CD14-positive monocyte (primary cell): ENCODE results near the gene PRKCA. TPM values are rescaled to one million over a fixed set of nuclear protein-coding genes. Genes with fewer than 3 reads are reported as not detected.

Experiments used
- DNase-seq, 3 donors: peaks; one replicate each; pipeline ENCODE4 v3.0.0-alpha.2; 2011 to 2022
- H2AFZ ChIP-seq: 2 replicates; pipeline ENCODE4 v1.6.0; 2012; ENCODE audit warnings: mild to moderate bottlenecking, low read depth, low read length, inconsistent platforms; ENCODE audit not compliant: insufficient read depth, poor library complexity, severe bottlenecking
- H3K27ac ChIP-seq, 2 donors: 1 replicate in 1 of 2; 2 replicates in 1 of 2; pipeline ENCODE4 v1.5.1; 2012 to 2013; ENCODE audit warnings: low read length in 2 of 2, control low read depth in 1 of 2, inconsistent platforms in 1 of 2, low read depth in 1 of 2, mild to moderate bottlenecking in 1 of 2
- H3K27me3 ChIP-seq, 2 donors: one replicate each; pipeline versions ENCODE4 v1.6.0 to v1.6.1; 2011 to 2013; ENCODE audit warnings: low read length in 2 of 2; ENCODE audit not compliant: control insufficient read depth in 2 of 2, insufficient read depth in 2 of 2
- H3K36me3 ChIP-seq, 2 donors: replicated peaks in 1 of 2; 1 replicate in 1 of 2; 2 replicates in 1 of 2; pipeline versions ENCODE4 v1.5.1 to v1.6.1; 2012 to 2013; ENCODE audit warnings: low read length in 2 of 2, control low read depth in 1 of 2, inconsistent platforms in 1 of 2, mild to moderate bottlenecking in 1 of 2; ENCODE audit not compliant: insufficient read depth in 2 of 2, control insufficient read depth in 1 of 2
- H3K4me1 ChIP-seq, 2 donors: 1 replicate in 1 of 2; 2 replicates in 1 of 2; pipeline versions ENCODE4 v1.5.1 to v1.6.1; 2012 to 2013; ENCODE audit warnings: low read length in 2 of 2, control low read depth in 1 of 2, inconsistent platforms in 1 of 2, mild to moderate bottlenecking in 1 of 2, moderate library complexity in 1 of 2; ENCODE audit not compliant: insufficient read depth in 2 of 2, control insufficient read depth in 1 of 2
- H3K4me2 ChIP-seq: replicated peaks from 2 replicates; pipeline ENCODE3; 2012; ENCODE audit warnings: low read length, moderate library complexity, mild to moderate bottlenecking; ENCODE audit not compliant: poor library complexity, severe bottlenecking; ENCODE audit errors: extremely low read depth
- H3K4me3 ChIP-seq, 3 experiments: fragments of 200-600 bp in 1 of 3; sonication (generic) in 1 of 3; replicated peaks in 1 of 3; 1 replicate in 2 of 3; 2 replicates in 1 of 3; pipeline ENCODE4 v1.5.1; 2011 to 2013; ENCODE audit warnings: low read length in 3 of 3, mild to moderate bottlenecking in 3 of 3, control low read depth in 2 of 3, low read depth in 2 of 3, inconsistent platforms in 1 of 3, moderate library complexity in 1 of 3
- H3K79me2 ChIP-seq: 2 replicates; pipeline ENCODE4 v1.6.0; 2012; ENCODE audit warnings: mild to moderate bottlenecking, control low read depth, inconsistent platforms, low read length, moderate library complexity; ENCODE audit not compliant: insufficient read depth
- H3K9ac ChIP-seq: 2 replicates; pipeline ENCODE4 v1.6.0; 2017; ENCODE audit warnings: low read length, mild to moderate bottlenecking; ENCODE audit not compliant: insufficient read depth, poor library complexity, severe bottlenecking
- H3K9me3 ChIP-seq, 2 donors: replicated peaks in 1 of 2; 1 replicate in 1 of 2; 2 replicates in 1 of 2; pipeline versions ENCODE4 v1.5.1 to v1.6.1; 2012 to 2013; ENCODE audit warnings: low read length in 2 of 2, control low read depth in 1 of 2; ENCODE audit not compliant: control insufficient read depth in 1 of 2, insufficient read depth in 1 of 2
- H4K20me1 ChIP-seq: 2 replicates; pipeline ENCODE4 v1.6.0; 2012; ENCODE audit warnings: mild to moderate bottlenecking, low read length, control low read depth, moderate library complexity; ENCODE audit not compliant: insufficient read depth
- H3K27ac Mint-ChIP-seq, 7 donors: one replicate each; pipeline ENCODE4 v1.8.0; 2020; ENCODE audit warnings: mild to moderate bottlenecking in 7 of 7, mixed read lengths in 7 of 7, moderate library complexity in 6 of 7, inconsistent platforms in 2 of 7
- H3K27me3 Mint-ChIP-seq, 3 donors: one replicate each; pipeline ENCODE4 v1.8.0; 2021 to 2022; ENCODE audit warnings: low read depth in 3 of 3, mild to moderate bottlenecking in 3 of 3, mixed read lengths in 3 of 3, moderate library complexity in 3 of 3, inconsistent platforms in 1 of 3
- H3K36me3 Mint-ChIP-seq, 2 donors: one replicate each; pipeline ENCODE4 v1.8.0; 2020; ENCODE audit warnings: mixed read lengths in 2 of 2, inconsistent platforms in 1 of 2, mild to moderate bottlenecking in 1 of 2
- H3K4me1 Mint-ChIP-seq: one replicate; pipeline ENCODE4 v1.8.0; 2020; ENCODE audit warnings: mild to moderate bottlenecking, mixed read lengths
- H3K4me3 Mint-ChIP-seq, 2 donors: one replicate each; pipeline ENCODE4 v1.8.0; 2020; ENCODE audit warnings: mild to moderate bottlenecking in 2 of 2, mixed read lengths in 2 of 2, moderate library complexity in 1 of 2
- H3K9me3 Mint-ChIP-seq, 7 donors: one replicate each; pipeline ENCODE4 v1.8.0; 2020 to 2022; ENCODE audit warnings: mixed read lengths in 7 of 7, mild to moderate bottlenecking in 6 of 7, moderate library complexity in 6 of 7, inconsistent platforms in 2 of 7
- WGBS: methylation state at CpG from one replicate; pipeline ENCODE4 v1.1.5; 2013; ENCODE audit warnings: missing lambda C conversion rate; ENCODE audit not compliant: insufficient coverage; 5-methylcytosine and 5-hydroxymethylcytosine counted together
- intact Hi-C, 2 donors: fragments of 100-400 bp; cut with micrococcal nuclease; formaldehyde crosslinking; loops; one replicate each; pipeline versions ENCODE4 v1.15.0 to v1.15.1; 2023
- polyA plus RNA-seq, 3 donors: library from polyadenylated mRNA; depleted of rRNA in 1 of 3; unstranded in 2 of 3; stranded (reverse) in 1 of 3; fragments of 300-500 nt in 2 of 3; fragments of >200 nt in 1 of 3; fragmentation: Illumina TruSeq in 2 of 3; gene quantifications; 1 replicate in 2 of 3; 2 replicates in 1 of 3; pipeline ENCODE4 v1.2.3, GENCODE V29; 2012 to 2021
- TF ChIP-seq, protein P1 (sequence below): fragments of 200-600 bp; IDR thresholded peaks from one replicate; pipeline ENCODE4 v1.8.0; 2022; ENCODE audit warnings: antibody characterized with exemption, mild to moderate bottlenecking

Gene PRKCA
- polyA plus RNA-seq, 3 donors: 0.22 to 7.1 (median 0.30) TPM

DNA sequence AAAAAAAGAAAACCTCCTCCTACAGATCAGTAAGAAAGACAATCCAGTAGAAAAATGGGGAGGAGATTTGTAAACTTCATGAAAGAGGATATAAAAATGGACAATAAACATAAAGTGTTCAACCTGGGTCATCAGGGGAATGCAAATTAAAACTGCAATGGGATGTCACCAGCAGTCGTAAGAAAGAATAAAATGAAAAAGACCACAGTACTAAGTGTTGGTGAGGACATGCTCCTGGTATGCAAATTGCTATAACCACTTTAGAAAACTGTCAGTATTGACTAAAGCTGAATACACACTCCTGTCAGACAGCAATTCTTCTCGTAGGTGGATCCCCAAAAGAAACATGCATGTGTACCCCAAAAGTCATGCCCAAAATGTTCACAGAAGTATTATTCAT, 267.2 kb downstream of the PRKCA start:
- DNase-seq: no peak
- H3K4me2 ChIP-seq: no peak overlapping the region
- H3K4me1 Mint-ChIP-seq: peaks cover 8% of the 10 kb centered on the region
- no CpG with 5 or more reads among the region's 2 CpGs for WGBS
- peak overlapping the region in 1 of 7 donors; percentile 6 for H3K27ac Mint-ChIP-seq
- peaks cover 0 to 7% (median 0%) of the 10 kb centered on the region in 7 donors for H3K9me3 Mint-ChIP-seq
- intact Hi-C loops: loop anchor here in 1 of 2 donors (5.0 kb wide), 1 partner anchor 367 kb away; no protein-coding TSS in a partner anchor
- H3K36me3 ChIP-seq: no peaks in the 10 kb centered on the region
- H3K27me3 Mint-ChIP-seq: peaks cover 1% of the 10 kb centered on the region in 3 donors
- H3K27me3 ChIP-seq: no peaks in the 10 kb centered on the region
- H3K4me1 ChIP-seq: no peaks in the 10 kb centered on the region
- H3K4me3 Mint-ChIP-seq: no peak overlapping the region
- H2AFZ ChIP-seq: no peak overlapping the region
- TF ChIP-seq, protein P1, sequence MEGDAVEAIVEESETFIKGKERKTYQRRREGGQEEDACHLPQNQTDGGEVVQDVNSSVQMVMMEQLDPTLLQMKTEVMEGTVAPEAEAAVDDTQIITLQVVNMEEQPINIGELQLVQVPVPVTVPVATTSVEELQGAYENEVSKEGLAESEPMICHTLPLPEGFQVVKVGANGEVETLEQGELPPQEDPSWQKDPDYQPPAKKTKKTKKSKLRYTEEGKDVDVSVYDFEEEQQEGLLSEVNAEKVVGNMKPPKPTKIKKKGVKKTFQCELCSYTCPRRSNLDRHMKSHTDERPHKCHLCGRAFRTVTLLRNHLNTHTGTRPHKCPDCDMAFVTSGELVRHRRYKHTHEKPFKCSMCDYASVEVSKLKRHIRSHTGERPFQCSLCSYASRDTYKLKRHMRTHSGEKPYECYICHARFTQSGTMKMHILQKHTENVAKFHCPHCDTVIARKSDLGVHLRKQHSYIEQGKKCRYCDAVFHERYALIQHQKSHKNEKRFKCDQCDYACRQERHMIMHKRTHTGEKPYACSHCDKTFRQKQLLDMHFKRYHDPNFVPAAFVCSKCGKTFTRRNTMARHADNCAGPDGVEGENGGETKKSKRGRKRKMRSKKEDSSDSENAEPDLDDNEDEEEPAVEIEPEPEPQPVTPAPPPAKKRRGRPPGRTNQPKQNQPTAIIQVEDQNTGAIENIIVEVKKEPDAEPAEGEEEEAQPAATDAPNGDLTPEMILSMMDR: no peak
- H3K9ac ChIP-seq: no peak overlapping the region
- no peaks in the 10 kb centered on the region for H3K9me3 ChIP-seq
- H3K36me3 Mint-ChIP-seq: peaks cover 0 to 4% of the 10 kb centered on the region in 2 donors
- no peaks in the 10 kb centered on the region for H4K20me1 ChIP-seq
- no peaks in the 10 kb centered on the region for H3K79me2 ChIP-seq
- no peak overlapping the region for H3K27ac ChIP-seq
- H3K4me3 ChIP-seq: no peak overlapping the region

DNA sequence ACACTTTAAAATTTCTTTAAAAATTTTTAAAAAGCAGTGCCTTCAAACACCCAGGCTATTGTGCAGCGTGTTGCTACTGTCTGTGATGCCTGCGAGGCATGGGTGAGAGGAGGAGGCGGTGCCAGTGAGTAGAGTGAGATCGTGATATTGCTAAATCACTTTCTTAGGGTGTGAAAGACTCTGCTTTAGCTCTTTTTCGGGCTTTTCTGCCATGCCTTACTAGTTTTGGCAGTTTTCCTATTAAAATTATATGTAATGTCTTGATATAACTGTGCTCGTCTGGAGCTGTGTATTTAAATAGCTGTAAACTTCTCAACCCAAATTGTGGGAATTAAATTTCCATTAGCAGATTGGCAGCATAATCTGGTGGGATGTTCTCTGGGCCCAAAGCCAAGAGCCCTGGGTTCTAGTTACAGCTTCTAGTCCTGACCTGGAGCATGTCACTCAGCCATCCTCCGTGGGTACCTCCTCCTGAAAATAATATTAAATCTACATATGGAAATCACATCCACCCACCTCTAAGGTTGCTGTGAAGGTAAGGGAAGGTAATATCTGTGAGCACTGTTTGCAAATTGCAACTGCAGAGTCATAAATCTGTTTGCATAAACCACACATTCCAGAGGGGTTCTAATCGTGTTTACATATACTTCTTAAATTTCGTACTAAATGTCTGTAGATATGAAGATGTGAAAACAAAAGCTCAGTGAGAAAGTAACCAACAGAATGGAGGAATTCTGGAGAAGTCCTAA, 268.2 kb downstream of the PRKCA start:
- no peaks in the 10 kb centered on the region for H3K27me3 ChIP-seq
- DNase-seq: no peak
- Mint-ChIP-seq H3K4me3 (no peak overlapping the region), H3K27ac (no peak overlapping the region), H3K27me3 (peaks cover 0 to 1% (median 1%) of the 10 kb centered on the region in 3 donors), H3K4me1 (peaks cover 3% of the 10 kb centered on the region), H3K36me3 (peaks cover 0 to 4% of the 10 kb centered on the region in 2 donors), H3K9me3 (peaks cover 0 to 7% (median 0%) of the 10 kb centered on the region in 7 donors)
- H2AFZ ChIP-seq: no peak overlapping the region
- intact Hi-C loops: no loop called here
- no peak overlapping the region for H3K27ac ChIP-seq
- no peak overlapping the region for H3K4me2 ChIP-seq
- TF ChIP-seq, protein P1: no peak
- no peaks in the 10 kb centered on the region for H3K4me1 ChIP-seq
- H4K20me1 ChIP-seq: no peaks in the 10 kb centered on the region
- no peaks in the 10 kb centered on the region for H3K79me2 ChIP-seq
- no CpG with 5 or more reads among the region's 9 CpGs for WGBS
- no peaks in the 10 kb centered on the region for H3K36me3 ChIP-seq
- H3K4me3 ChIP-seq: no peak overlapping the region
- no peak overlapping the region for H3K9ac ChIP-seq
- H3K9me3 ChIP-seq: no peaks in the 10 kb centered on the region
